GM23338 (cell line): Measurements from ENCODE around the gene KRT8. TPM values are rescaled to one million over a fixed set of nuclear protein-coding genes. Genes with fewer than 3 reads are reported as not detected.
A peak's percentile ranks its signal among the peaks of the same experiment; 100 is the strongest.

Source experiments
- ATAC-seq: fragments of 200-7000 bp; cut with Tn5 transposase; 3 replicates; pipeline ENCODE4 v1.9.1; 2020
- DNase-seq: peaks from one replicate; pipeline ENCODE4 v3.0.0-alpha.2; 2015; ENCODE audit warnings: low spot score
- H2AFZ ChIP-seq: fragments of 200-600 bp; sonication (generic); 2 replicates; pipeline ENCODE4 v1.8.0; 2016; ENCODE audit warnings: antibody characterized with exemption, mild to moderate bottlenecking, moderate library complexity
- H3F3A ChIP-seq: fragments of 200-600 bp; sonication (generic); replicated peaks from 2 replicates; pipeline ENCODE4 v1.8.0; 2017; ENCODE audit warnings: antibody characterized with exemption, mixed run types, low read depth
- H3K27ac ChIP-seq: fragments of 200-600 bp; sonication (generic); 2 replicates; pipeline ENCODE4 v1.6.1; 2016; ENCODE audit warnings: low read depth
- H3K27me3 ChIP-seq: fragments of 200-600 bp; sonication (generic); 2 replicates; pipeline ENCODE4 v1.8.0; 2016; ENCODE audit warnings: mild to moderate bottlenecking, mixed run types, moderate library complexity; ENCODE audit not compliant: insufficient read depth
- H3K36me3 ChIP-seq: fragments of 200-600 bp; sonication (generic); 2 replicates; pipeline ENCODE4 v1.8.0; 2016; ENCODE audit warnings: mild to moderate bottlenecking; ENCODE audit not compliant: insufficient read depth
- H3K4me1 ChIP-seq: fragments of 200-600 bp; sonication (generic); 2 replicates; pipeline ENCODE4 v1.8.0; 2016; ENCODE audit warnings: mild to moderate bottlenecking, moderate library complexity; ENCODE audit not compliant: insufficient read depth
- H3K4me2 ChIP-seq: fragments of 200-600 bp; sonication (generic); 2 replicates; pipeline ENCODE4 v1.7.1; 2017; ENCODE audit warnings: mixed run types
- H3K4me3 ChIP-seq: fragments of 200-600 bp; sonication (generic); 2 replicates; pipeline ENCODE4 v1.6.1; 2016; ENCODE audit warnings: mixed run types
- H3K79me2 ChIP-seq: fragments of 200-600 bp; sonication (generic); replicated peaks from 2 replicates; pipeline ENCODE4 v1.8.0; 2017; ENCODE audit warnings: mild to moderate bottlenecking; ENCODE audit not compliant: insufficient read depth
- H3K9me2 ChIP-seq: fragments of 200-600 bp; sonication (generic); 2 replicates; pipeline ENCODE4 v1.8.0; 2017; ENCODE audit not compliant: insufficient read depth
- H4K20me1 ChIP-seq: fragments of 200-600 bp; sonication (generic); replicated peaks from 2 replicates; pipeline ENCODE4 v1.8.0; 2017; ENCODE audit warnings: mild to moderate bottlenecking; ENCODE audit not compliant: insufficient read depth
- H3K27ac Mint-ChIP-seq: 2 replicates; pipeline ENCODE4 v1.8.0; 2020; ENCODE audit warnings: inconsistent platforms, mild to moderate bottlenecking, moderate library complexity, mixed read lengths
- H3K27me3 Mint-ChIP-seq: 3 replicates; pipeline ENCODE4 v1.8.0; 2022; ENCODE audit warnings: low read depth, mild to moderate bottlenecking, moderate library complexity, mixed read lengths, inconsistent platforms; ENCODE audit not compliant: insufficient read depth, poor library complexity
- H3K36me3 Mint-ChIP-seq: 3 replicates; pipeline ENCODE4 v1.8.0; 2021; ENCODE audit warnings: low read depth, mild to moderate bottlenecking, inconsistent platforms, moderate library complexity, mixed read lengths
- H3K4me1 Mint-ChIP-seq: 3 replicates; pipeline ENCODE4 v1.8.0; 2020; ENCODE audit warnings: mild to moderate bottlenecking, inconsistent platforms, mixed read lengths
- H3K4me3 Mint-ChIP-seq: 3 replicates; pipeline ENCODE4 v1.8.0; 2021; ENCODE audit warnings: moderate library complexity, mild to moderate bottlenecking, inconsistent platforms, mixed read lengths
- H3K9me3 Mint-ChIP-seq: 3 replicates; pipeline ENCODE4 v1.8.0; 2020; ENCODE audit warnings: moderate library complexity, mild to moderate bottlenecking, inconsistent platforms, mixed read lengths
- EZH2phosphoT487 ChIP-seq: fragments of 200-600 bp; sonication (generic); IDR thresholded peaks from one replicate; pipeline ENCODE4 v1.8.1; 2018; ENCODE audit warnings: antibody characterized with exemption; ENCODE audit not compliant: unreplicated experiment
- JUNB ChIP-seq: IDR thresholded peaks from one replicate; pipeline ENCODE4 v1.6.1; 2016; ENCODE audit warnings: antibody characterized with exemption; ENCODE audit not compliant: unreplicated experiment
- NANOG ChIP-seq: IDR thresholded peaks from 2 replicates; pipeline ENCODE4 v1.6.1; 2016; ENCODE audit warnings: antibody characterized with exemption, borderline replicate concordance
- POLR2AphosphoS5 ChIP-seq: IDR thresholded peaks from 2 replicates; pipeline ENCODE4 v1.6.1; 2016; ENCODE audit warnings: antibody characterized with exemption, low read depth
- polyA plus RNA-seq: library from polyadenylated mRNA; unstranded; fragments of >200 nt; fragmentation: Nextera tagmentation; extraction: Ambion mirVana; gene quantifications from 2 replicates; pipeline ENCODE4 v1.2.1, GENCODE V29; 2016
- total RNA-seq: library from RNA; depleted of rRNA; stranded (reverse); fragments of >200 nt; shearing (Covaris generic); gene quantifications from 2 replicates; pipeline ENCODE4 v1.2.3, GENCODE V29; 2014
- TF ChIP-seq, protein P1 (sequence below): IDR thresholded peaks from one replicate; pipeline ENCODE4 v1.6.1; 2018; ENCODE audit warnings: antibody characterized with exemption; ENCODE audit not compliant: unreplicated experiment
- TF ChIP-seq, protein P2 (sequence below): fragments of 250-450 bp; sonication (Bioruptor Pico); IDR thresholded peaks from 2 replicates; pipeline ENCODE4 v1.5.0; 2020; ENCODE audit warnings: mild to moderate bottlenecking, moderate library complexity
- TF ChIP-seq, protein P3 (sequence below), 2 experiments: fragments of 200-600 bp in 1 of 2; sonication (generic) in 1 of 2; conservative IDR thresholded peaks; 2 replicates each; pipeline versions ENCODE4 v1.5.1 to v1.6.1; 2016 to 2017; ENCODE audit warnings: antibody characterized with exemption in 2 of 2, low read depth in 2 of 2, mild to moderate bottlenecking in 2 of 2, moderate library complexity in 1 of 2

The KRT8 gene
- total and polyA plus RNA-seq, 2 experiments from 2014 or later = 250 to 322 TPM

GRCh38 chr12:52947738-52948423 is 43.0 kb upstream of the KRT8 start:
- H3K9me3 Mint-ChIP-seq = peaks cover 4% of the 10 kb centered on the region; the same call in 2 of the 3 replicates
- peak overlapping the region; percentile 90 for H3K4me3 Mint-ChIP-seq
- peaks cover 36% of the 10 kb centered on the region for H3K36me3 Mint-ChIP-seq
- peaks cover 36% of the 10 kb centered on the region for H3K27me3 Mint-ChIP-seq
- Histone ChIP-seq H3F3A (peaks cover 47% of the 10 kb centered on the region), H3K27ac (peak overlapping the region; percentile 99), H3K36me3 (peaks cover 29% of the 10 kb centered on the region), H3K79me2 (peaks cover 32% of the 10 kb centered on the region), H3K4me3 (peak overlapping the region; percentile 86), H2AFZ (no peak overlapping the region), H3K4me2 (peak overlapping the region; percentile 96), H3K9me2 (no peaks in the 10 kb centered on the region), H3K4me1 (peaks cover 48% of the 10 kb centered on the region), H4K20me1 (peaks cover 32% of the 10 kb centered on the region), H3K27me3 (no peaks in the 10 kb centered on the region)
- ATAC-seq (no peak; the same call in 2 of the 3 replicates), DNase-seq (peak; percentile 56)
- peak; percentile 66 for TF ChIP-seq POLR2AphosphoS5
- no peak for TF ChIP-seq JUNB
- peak overlapping the region; percentile 99 for H3K27ac Mint-ChIP-seq
- peaks cover 78% of the 10 kb centered on the region for H3K4me1 Mint-ChIP-seq

DNA sequence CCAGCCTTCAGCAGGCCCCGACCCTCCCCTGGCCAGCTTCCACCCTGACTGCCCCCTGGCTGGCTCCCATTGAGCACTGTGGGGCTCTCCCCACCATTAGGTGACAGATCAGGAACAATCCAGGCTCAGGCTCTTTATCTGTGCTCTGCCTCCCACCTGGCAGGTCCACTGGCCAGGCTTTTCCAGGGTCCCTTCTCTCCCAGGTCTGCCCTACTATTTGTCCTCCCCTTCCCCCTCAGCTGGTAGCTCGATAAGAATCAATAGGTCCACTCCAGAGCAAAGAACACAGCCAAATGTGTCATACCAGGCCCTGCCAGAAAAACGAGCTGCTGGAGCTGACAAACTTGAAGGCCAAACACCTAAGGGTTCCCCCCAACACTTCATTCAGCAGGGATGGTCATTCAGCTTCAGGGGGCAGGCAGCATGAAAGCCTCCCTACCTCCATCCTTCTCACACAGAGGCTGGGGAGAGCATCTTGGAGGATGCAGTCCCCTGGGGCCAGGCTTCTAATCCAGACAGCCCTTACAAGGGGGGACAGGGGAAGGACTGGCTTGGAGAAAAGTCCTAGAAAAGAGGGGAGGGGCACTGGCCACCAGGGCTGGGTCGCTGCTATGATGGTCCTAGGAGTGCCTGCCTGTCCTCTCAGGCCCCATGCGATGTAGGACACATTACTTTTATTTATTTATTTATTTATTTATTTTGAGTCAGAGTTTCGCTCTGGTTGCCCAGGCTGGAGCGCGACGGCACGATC is 42.1 kb upstream of the KRT8 start:
- Mint-ChIP-seq H3K4me1 (peaks cover 83% of the 10 kb centered on the region), H3K36me3 (peaks cover 27% of the 10 kb centered on the region), H3K9me3 (peaks cover 4% of the 10 kb centered on the region; the same call in 2 of the 3 replicates), H3K4me3 (peak overlapping the region; percentile 90), H3K27ac (peak overlapping the region; percentile 95), H3K27me3 (peaks cover 37% of the 10 kb centered on the region)
- peak overlapping the region; percentile 99 for H3K27ac ChIP-seq
- H3K9me2 ChIP-seq = no peaks in the 10 kb centered on the region
- peaks cover 26% of the 10 kb centered on the region for H4K20me1 ChIP-seq
- H3K4me3 ChIP-seq = peak overlapping the region; percentile 86
- no peaks in the 10 kb centered on the region for H3K27me3 ChIP-seq
- H3K79me2 ChIP-seq = peaks cover 32% of the 10 kb centered on the region
- peak overlapping the region; percentile 96 for H3K4me2 ChIP-seq
- H2AFZ ChIP-seq = no peak overlapping the region
- DNase-seq = no peak
- peaks cover 38% of the 10 kb centered on the region for H3F3A ChIP-seq
- H3K36me3 ChIP-seq = peaks cover 20% of the 10 kb centered on the region
- no peak for ATAC-seq
- H3K4me1 ChIP-seq = peaks cover 48% of the 10 kb centered on the region
- TF ChIP-seq, protein P1, sequence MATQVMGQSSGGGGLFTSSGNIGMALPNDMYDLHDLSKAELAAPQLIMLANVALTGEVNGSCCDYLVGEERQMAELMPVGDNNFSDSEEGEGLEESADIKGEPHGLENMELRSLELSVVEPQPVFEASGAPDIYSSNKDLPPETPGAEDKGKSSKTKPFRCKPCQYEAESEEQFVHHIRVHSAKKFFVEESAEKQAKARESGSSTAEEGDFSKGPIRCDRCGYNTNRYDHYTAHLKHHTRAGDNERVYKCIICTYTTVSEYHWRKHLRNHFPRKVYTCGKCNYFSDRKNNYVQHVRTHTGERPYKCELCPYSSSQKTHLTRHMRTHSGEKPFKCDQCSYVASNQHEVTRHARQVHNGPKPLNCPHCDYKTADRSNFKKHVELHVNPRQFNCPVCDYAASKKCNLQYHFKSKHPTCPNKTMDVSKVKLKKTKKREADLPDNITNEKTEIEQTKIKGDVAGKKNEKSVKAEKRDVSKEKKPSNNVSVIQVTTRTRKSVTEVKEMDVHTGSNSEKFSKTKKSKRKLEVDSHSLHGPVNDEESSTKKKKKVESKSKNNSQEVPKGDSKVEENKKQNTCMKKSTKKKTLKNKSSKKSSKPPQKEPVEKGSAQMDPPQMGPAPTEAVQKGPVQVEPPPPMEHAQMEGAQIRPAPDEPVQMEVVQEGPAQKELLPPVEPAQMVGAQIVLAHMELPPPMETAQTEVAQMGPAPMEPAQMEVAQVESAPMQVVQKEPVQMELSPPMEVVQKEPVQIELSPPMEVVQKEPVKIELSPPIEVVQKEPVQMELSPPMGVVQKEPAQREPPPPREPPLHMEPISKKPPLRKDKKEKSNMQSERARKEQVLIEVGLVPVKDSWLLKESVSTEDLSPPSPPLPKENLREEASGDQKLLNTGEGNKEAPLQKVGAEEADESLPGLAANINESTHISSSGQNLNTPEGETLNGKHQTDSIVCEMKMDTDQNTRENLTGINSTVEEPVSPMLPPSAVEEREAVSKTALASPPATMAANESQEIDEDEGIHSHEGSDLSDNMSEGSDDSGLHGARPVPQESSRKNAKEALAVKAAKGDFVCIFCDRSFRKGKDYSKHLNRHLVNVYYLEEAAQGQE = no peak
- TF ChIP-seq EZH2phosphoT487 (no peak), NANOG (no peak)
- TF ChIP-seq, protein P2, sequence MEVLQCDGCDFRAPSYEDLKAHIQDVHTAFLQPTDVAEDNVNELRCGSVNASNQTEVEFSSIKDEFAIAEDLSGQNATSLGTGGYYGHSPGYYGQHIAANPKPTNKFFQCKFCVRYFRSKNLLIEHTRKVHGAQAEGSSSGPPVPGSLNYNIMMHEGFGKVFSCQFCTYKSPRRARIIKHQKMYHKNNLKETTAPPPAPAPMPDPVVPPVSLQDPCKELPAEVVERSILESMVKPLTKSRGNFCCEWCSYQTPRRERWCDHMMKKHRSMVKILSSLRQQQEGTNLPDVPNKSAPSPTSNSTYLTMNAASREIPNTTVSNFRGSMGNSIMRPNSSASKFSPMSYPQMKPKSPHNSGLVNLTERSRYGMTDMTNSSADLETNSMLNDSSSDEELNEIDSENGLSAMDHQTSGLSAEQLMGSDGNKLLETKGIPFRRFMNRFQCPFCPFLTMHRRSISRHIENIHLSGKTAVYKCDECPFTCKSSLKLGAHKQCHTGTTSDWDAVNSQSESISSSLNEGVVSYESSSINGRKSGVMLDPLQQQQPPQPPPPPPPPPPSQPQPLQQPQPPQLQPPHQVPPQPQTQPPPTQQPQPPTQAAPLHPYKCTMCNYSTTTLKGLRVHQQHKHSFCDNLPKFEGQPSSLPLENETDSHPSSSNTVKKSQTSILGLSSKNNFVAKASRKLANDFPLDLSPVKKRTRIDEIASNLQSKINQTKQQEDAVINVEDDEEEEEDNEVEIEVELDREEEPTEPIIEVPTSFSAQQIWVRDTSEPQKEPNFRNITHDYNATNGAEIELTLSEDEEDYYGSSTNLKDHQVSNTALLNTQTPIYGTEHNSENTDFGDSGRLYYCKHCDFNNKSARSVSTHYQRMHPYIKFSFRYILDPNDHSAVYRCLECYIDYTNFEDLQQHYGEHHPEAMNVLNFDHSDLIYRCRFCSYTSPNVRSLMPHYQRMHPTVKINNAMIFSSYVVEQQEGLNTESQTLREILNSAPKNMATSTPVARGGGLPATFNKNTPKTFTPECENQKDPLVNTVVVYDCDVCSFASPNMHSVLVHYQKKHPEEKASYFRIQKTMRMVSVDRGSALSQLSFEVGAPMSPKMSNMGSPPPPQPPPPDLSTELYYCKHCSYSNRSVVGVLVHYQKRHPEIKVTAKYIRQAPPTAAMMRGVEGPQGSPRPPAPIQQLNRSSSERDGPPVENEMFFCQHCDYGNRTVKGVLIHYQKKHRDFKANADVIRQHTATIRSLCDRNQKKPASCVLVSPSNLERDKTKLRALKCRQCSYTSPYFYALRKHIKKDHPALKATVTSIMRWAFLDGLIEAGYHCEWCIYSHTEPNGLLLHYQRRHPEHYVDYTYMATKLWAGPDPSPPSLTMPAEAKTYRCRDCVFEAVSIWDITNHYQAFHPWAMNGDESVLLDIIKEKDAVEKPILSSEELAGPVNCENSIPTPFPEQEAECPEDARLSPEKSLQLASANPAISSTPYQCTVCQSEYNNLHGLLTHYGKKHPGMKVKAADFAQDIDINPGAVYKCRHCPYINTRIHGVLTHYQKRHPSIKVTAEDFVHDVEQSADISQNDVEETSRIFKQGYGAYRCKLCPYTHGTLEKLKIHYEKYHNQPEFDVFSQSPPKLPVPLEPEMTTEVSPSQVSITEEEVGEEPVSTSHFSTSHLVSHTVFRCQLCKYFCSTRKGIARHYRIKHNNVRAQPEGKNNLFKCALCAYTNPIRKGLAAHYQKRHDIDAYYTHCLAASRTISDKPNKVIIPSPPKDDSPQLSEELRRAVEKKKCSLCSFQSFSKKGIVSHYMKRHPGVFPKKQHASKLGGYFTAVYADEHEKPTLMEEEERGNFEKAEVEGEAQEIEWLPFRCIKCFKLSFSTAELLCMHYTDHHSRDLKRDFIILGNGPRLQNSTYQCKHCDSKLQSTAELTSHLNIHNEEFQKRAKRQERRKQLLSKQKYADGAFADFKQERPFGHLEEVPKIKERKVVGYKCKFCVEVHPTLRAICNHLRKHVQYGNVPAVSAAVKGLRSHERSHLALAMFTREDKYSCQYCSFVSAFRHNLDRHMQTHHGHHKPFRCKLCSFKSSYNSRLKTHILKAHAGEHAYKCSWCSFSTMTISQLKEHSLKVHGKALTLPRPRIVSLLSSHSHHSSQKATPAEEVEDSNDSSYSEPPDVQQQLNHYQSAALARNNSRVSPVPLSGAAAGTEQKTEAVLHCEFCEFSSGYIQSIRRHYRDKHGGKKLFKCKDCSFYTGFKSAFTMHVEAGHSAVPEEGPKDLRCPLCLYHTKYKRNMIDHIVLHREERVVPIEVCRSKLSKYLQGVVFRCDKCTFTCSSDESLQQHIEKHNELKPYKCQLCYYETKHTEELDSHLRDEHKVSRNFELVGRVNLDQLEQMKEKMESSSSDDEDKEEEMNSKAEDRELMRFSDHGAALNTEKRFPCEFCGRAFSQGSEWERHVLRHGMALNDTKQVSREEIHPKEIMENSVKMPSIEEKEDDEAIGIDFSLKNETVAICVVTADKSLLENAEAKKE (CRISPR knock-in tag) = no peak
- TF ChIP-seq, protein P3, sequence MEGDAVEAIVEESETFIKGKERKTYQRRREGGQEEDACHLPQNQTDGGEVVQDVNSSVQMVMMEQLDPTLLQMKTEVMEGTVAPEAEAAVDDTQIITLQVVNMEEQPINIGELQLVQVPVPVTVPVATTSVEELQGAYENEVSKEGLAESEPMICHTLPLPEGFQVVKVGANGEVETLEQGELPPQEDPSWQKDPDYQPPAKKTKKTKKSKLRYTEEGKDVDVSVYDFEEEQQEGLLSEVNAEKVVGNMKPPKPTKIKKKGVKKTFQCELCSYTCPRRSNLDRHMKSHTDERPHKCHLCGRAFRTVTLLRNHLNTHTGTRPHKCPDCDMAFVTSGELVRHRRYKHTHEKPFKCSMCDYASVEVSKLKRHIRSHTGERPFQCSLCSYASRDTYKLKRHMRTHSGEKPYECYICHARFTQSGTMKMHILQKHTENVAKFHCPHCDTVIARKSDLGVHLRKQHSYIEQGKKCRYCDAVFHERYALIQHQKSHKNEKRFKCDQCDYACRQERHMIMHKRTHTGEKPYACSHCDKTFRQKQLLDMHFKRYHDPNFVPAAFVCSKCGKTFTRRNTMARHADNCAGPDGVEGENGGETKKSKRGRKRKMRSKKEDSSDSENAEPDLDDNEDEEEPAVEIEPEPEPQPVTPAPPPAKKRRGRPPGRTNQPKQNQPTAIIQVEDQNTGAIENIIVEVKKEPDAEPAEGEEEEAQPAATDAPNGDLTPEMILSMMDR (conservative IDR thresholded peaks at IDR 0.05; ENCODE audit: low read depth in 2 of 2) = no peak
